Hippocampal formation (tissue), 2 donors: ENCODE measurements around the gene IL11.
"Not testable (repeated sequence)": the region's sequence is repeated elsewhere in the genome, so short reads cannot be mapped to it uniquely, and the experiment has no call there.

Experiments
- DNase-seq, 2 donors: peaks; one replicate each; lab custom pipeline; 2025; lab: John Stamatoyannopoulos, UW

The IL11 gene

DNA sequence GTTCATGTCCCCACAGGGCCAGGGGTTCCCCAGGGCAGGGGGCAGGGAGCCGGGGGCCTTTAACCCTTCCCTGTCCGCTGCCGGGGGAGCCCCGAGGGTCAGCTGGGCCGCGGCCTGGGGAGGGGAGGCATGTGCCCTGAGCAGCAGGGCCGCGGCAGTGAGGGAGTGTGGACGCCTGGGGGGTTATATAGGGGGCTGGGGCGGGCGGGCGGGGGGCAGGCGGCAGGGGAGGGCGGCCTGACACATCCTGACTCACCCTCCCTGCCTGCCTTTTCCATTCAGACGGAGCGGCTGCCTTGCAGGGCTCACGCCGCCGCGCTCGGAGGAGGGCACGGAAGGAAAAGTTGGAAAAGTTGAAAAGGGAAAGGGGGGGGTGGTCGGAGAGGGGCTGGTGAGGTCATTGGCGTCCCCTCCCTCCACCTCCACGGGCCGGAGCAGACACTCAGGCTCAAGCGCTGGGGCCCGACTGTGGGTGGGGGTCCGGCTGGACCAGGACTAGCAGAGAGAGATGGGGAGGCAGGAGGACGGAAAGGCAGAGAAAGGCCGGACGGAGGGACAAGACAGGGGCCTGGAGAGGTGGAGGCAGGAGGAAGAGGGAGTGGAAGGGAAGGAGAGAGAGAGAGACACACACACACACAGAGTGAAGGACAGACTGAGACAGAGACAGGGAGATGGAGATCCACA is at the start of gene IL11:
TSS of gene IL11 (minus strand) at position 159 of the 684 bp plus-strand sequence. CDS start at position 6, 153 bp downstream.
- DNase-seq = no peak

DNA sequence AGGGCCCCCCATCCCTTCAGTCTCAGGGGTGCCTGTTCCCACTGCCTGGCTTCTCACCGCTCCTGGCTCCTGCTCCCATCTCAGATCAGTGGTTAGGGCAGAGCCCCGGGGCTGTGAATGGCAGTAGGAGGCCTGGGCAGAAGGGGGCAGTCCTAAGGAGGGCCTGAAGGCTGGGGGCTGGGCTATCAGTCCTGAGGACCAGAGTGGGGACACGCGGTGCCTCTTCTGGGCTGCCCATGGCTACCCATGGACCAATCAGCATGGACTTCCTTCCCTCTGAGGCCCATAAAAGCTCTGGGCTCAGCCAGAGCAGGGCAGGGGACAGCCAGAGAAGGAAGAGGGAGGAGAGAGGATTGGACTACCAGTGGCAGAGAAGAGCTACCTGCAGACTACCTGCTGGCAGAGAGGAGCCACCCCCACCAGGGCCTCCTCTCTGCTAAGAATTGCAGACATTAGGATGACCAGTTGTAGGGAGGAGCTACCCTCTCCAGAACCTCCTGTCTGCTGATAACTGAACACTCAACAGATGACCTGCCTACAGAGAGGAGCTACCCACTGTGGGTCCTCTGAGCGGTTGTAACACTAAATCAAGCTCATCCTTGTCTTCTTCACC is 49.5 kb upstream of the IL11 start:
- DNase-seq = peak in 1 of 2 donors; percentile 44

DNA sequence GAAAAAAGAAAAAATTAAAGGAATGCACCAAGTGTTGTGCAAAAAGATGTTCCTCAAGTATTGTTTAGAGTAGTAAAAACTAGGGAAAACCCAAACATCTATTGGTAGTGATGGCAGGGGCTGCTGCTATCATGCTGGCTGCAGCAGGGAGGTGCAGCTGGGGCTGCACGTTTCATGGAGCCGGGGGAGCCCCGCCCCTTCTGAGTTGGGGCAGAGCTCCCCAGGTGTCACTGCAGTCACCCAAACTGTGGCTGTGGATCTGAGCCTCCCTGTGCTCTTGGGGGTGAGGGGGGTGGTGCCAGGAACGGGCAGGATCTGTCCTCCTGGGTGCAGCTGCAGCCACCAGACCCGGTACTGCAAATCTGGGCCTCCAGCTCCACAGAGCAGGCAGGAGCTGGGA is 48.8 kb upstream of the IL11 start:
- no peak for DNase-seq

DNA sequence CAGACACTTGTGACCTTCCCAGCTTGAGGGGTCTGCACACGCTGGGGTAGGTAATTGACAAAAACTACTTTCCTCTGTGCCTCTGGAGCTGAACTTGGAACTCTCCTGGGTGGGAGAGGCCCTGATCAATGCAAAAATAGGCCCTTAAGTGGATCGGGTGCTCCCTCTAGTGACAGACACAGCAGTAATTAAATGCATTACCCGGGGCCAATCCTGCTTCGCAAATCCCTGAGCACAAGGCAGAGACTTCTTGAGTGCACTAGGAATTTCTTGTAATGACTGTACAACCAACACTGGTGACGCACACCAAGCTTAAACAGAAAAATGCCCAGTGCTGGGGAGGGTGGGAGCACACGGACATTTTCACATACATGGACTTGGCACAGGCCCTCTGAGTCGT is 47.9 kb upstream of the IL11 start:
- DNase-seq = peak; percentile 41 to 80

DNA sequence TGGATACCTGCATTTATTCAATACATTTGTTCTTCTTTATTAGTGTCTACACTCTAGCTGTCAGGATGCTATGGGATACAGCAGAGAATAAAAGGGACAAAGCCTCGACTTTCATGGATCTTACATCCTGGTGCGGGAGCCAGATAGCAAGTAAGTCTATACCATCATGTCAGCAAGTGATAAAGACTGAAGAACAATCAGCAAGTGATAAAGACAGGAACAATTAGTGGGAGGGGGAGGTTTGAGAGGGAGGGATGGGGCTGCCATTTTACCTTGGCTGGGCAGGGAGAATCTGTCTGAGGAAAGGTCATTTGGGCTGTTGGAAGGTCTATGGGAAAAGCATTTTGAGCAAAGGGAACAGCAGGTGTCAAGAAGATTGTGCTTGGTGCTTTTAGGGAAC is 39.9 kb upstream of the IL11 start:
- no peak for DNase-seq

DNA sequence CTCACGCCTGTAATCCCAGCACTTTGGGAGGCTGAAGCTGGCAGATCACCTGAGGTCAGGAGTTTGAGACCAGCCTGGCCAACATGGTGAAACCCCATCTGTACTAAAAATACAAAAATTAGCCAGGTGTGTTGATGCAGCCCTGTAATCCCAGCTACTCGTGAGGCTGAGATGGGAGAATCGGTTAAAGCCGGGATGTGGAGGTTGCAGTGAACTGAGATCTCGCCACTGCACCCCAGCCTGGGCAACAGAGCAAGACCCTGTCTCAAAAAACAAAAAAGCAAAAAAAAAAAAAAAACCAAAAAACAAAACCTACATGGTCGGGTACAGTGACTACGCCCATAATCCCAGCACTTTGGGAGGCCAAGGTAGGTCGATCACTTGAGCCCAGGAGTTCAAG is 38.9 kb upstream of the IL11 start:
- DNase-seq = not testable (repeated sequence)

DNA sequence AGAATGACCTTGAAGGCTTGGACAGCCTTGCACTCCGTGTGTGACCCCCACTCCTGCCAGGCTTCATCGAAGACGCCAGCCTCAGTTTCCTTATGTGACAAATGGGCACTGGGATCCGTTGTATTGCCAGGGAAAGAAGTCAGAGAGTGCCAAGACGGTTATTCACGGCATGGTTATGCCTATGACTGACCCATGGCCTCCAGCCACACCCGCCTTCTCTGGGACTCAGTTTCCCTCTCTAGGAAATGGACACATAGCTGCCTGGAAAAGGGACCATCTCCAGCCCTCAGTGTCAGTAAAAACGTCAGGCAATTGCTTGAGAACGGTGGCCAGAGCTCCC is 38.2 kb upstream of the IL11 start:
- DNase-seq = no peak

DNA sequence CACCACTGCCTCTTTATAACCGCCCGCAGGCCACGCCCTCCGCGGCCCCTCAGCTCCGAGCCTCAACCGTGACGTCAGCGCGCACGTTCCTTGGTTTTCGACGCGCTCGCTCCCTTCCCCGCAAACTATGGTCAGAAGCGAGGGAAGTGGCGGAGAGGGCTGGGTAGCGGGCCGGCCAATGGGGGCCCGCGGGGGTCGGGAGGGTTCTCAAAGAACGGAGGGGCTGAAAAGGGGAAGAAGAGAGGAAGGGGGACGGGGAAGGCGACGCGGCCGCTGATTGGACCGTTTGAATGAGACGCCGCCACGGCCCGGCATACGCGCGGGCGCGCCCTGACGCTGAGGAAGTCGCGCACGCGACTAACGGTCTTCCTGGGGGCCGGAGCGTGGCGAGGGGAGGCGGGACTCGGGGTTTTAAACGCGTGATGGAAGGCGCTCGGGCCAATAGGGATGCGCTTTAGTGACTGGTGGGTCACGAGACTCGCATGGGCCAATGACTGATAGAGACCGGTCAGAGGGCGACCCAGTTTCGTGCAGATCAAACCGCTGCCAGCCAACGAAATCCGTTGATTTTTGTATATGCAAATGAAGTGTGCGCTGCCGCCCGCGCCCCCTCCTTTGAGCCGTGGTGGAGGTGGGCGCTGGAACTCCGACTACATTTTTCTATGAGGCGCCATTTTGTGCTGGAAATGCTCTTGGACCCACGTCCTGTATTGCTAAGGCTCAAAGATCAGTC is 37.7 kb upstream of the IL11 start:
- peak; percentile 96 to 98 for DNase-seq

DNA sequence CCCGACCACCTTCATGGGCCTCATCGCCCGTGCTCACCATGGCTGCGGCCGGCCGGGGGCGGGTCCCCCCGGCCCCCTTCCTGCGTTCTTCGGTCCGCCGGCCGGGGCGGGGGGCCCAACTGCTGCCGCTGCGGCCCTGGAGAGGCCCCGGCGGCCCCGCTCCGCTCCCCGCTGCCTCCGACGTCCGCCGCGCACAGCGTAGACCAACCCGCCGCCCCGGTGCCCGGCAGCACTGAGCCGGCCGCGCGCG is 37.2 kb upstream of the IL11 start, which contains the start of gene UBE2S:
TSS of gene UBE2S (minus strand) at position 239 of the 250 bp plus-strand sequence. CDS start at position 40, 199 bp downstream.
- not testable (repeated sequence) for DNase-seq

DNA sequence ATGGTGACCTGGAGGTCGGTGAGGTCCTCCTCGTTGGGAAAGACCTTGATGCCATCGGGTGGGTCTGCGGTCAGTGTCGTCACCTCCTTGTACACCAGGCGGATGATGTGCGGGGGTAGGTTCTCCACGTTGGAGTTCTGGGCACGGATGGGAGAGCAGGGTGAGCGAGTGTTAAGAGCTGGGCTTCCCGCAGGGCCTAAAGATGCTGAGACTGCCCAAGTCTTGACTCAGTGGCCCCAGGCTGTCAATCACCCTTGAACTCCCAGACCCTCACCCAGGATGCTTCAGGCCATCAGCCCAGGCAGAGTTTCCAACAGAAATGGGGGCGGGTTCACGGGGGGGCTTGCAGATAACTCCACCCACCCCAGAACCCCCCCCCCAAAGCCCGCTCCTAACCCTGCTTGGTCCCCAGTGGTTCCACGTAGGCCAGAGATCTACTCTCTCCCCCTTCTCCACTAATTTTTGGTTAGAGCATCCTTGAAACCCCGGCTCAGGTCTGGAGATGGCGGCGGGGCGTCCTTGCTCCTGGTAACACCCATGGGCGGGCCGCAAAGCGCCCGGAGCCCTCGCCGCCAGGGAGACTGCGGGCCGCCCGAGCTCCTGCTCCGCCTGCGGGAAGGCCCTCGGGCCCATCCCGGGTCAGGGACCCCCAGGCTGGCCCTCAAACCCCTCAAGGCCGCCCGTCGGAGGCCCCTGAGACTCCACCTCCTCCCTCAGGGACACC is 36.7 kb upstream of the IL11 start:
- DNase-seq = no peak

DNA sequence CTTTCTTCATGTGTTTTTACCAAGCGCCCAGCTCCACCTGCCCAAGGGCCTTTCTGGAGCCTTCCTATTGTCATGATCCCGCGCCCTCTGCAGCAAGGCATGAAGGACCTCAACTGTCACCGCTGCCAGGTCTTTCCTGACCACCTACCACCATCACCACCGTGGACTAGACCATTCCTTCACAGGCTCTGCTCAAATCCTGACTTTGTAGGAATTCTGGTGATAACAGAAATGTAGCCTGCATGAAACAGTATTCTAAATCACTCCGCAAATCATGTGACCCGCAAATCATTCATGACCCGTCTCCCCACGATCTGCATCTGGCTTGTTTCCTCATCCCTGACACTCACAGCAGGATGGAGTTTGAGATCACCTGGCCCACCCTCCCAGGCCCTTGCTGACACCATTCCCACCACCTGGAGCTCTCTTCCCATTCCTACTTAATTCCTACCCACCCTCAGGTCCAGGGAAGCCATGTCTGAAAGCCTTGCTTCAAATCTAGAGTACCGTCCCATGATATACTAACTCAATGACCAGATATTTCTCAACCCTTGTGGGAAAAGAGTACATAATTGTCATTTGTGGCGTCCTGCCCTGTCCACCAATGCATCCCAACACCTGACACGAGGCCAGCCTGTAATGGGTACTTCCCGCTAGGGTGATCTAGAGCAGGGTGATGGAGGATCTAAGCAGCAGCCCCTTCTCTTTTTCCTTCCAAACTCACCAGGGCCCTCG is 36.0 kb upstream of the IL11 start:
- DNase-seq = no peak

DNA sequence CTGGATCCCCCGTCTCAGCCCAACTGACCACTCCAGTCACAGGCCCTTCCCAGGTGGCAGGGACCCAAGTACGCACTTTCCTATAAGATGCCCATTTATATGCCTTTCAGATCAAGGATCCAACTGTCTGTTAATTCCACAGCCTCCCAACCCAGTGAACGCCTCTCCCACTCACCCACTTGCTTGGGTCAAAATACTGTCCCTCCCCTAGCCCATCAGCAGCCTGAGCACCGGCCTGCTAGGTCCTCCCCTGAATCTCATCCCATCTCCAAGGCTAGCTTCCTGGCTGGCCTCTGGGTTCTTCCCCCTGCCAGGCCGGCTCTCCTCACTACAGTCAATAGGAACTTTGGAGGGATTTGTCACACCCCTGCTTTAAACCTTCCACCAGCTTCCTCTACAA is 35.4 kb upstream of the IL11 start:
- no peak for DNase-seq

DNA sequence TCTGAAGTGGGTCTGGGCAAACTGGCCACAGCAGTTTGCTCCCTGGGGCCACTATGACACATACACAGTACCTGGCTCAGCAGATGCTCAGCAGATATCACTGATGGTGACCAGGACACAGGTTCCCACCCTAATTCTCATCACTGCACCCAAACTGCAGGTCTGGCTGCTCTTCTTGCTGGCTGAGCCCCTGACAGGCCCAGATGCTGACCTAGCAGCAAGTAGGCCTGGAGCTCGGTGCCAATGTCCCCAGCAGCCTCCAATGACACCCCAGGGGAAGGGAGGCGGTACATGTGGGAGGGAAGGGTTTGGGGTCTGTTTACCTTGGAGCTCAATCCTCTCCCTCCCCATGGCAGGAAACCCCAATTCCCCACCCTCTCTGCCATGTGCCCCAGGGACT is 32.2 kb upstream of the IL11 start:
- no peak for DNase-seq

DNA sequence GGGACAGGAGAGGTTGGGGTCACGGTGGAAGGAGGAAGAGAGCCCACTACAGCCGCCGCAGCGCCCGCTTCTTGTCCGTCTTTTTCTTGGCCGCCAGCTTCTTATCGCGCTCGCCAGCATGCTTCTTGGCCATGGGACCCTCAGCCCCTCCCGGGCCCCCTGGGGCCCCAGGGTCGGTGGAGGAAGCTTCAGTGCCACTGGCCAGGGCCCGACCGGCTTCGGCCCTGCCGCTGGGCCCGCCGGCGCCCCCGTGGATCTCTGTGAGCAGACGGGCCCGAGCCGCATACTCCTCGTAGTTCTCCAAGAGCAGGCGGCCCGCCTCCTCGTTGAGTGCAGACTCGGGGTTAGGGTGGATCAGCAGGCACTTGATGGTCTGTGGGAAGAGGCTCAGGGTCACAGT is 31.1 kb upstream of the IL11 start:
- DNase-seq = not testable (repeated sequence)

DNA sequence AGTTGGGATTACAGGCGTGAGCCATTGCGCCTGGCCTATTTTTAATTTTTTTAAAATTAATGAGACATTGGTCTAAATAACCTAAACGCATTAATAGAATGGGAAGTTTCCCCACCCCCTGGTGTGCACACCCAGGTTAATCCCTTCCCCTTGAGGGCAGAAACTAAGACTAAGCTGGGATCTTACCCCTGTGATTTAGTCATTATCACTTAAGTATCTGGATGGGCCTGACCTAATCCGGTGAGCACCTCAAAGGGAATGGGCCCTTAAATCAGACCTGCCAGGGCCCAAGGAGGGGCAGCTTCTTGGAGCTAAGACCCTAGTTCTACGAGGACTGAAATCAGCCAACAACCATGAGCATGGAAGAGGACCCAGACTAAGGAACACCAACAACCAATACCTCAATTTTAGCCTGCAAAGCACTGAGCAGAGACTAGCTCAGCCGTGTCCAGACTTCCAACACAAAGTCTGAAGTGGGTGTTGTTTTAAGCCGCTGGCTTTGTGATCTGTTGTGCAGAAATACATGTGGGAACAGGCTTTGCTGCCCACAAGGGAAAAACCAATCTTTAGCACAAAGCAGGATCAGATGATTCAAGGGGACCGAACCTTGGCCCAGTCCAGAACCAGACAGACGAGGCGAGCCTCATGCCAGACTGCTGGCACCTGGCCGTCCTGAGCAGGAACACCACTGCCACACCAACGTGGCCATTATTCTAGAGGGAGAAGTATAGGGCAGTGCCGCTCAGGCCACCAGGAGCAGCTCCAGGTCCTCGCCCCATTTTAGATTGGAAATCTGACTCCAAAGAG is 30.2 kb upstream of the IL11 start:
- no peak for DNase-seq

DNA sequence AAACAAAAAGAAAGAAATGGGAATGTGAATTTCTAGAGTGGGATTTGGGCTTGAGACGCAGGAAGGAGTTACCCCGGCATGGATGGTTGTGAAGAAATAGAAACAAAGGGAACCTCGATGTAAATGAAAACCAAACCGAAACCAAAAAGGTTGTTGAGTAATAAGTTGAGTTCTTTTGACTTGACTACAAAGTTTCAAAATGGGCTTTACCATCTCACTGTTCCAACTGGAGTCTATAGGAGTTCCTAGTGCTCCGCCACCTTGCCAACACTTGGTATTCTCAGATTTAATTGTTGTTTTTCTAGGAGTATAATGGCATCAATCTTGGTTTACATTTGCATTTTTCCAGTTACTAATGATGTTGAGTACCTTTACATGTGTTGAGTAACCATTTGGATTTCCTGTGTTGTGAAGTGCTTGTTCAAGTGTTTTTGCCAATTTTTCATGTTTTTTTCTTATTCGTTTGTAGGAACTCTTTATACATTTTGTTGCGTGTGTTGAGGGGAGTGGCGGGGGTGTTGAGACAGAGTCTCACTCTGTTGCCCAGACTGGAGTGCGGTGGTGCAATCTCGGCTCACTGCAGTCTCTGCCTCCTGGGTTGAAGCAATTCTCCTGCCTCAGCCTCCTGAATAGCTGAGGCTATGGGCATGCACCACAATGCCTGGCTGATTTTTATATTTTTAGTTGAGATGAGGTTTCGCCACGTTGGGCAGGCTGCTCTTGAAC is 28.1 kb upstream of the IL11 start:
- DNase-seq = no peak

DNA sequence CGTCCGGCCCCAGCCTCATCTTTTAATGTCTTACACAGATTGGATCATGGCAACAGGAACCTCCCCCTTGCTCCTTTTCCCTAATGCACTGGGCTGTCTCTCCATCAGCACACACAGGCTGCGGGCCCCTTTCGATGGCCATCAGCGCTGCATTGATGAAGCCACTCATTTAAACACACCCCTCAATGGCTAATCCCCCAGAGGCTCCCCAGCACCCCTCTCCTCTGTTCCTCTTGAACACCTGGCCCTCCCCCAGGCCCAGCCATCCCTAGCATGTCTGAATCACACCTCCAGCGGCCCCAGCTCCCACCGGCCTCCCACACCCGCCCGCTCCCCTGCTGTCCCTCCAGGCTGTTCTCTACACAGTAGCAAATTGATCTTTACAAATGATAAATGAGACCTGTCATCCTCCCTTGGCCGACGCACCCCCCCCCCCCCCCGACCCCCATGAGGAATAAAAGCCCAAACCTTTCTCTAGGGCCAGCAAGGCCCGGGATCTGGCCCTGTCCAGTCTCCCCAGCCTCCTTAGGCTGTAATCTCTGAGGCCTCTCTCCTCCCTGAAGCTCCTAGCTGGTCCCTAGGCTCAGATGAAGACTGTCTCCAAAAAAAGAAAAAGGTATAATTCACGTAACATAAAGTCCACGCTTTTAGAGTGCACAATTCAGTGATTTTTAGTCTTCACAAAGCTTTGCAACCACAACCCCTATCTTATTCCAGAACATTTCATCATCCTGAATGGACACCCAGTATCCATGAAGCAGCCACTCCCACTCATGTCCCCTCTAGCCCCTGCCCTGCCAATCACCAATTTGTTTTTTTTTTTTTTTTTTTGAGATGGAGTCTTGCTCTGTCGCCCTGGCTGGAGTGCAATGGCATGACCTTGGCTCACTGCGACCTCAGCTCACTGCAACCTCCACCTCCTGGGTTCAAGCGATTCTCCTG is 22.8 kb upstream of the IL11 start:
- no peak for DNase-seq

DNA sequence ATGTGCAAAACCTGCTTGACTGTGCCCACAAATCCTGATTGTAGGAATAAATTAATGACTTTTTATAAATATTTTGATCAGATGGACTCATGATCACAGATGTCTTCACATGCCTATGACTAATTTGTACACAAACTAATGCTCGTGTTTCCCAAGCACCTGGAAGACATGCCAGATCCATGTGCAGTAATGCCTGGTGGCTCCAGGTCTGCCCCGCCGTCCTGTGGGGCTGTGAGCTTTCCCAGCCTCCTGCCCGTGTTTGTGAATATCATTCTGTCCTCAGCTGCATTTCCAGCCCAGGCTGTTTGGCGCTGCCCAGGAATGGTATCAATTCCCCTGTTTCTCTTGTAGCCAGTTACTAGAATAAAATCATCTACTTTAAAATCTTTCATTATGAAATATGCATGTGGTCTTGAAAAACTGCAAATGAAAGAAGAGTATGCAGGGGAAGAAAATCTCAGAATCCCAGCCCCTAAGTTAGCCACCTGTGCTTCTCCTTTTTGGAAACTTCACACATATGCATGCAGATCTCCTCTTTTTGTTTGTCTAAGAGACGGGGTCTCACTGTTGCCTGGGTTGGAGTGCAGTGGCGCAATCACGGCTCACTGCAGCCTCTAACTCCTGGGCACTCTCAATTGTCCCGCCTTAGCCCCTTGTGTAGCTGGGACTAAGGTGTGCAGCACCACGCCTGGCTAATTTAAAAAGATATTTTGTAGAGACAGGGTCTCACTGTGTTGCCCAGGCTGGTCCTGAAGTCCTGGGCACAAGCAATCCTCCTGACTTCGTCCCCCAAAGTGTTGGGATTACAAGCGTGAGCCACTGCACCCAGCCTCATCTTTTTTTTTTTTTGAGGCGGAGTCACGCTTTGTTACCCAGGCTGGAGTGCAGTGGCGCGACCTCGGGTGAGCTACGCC is 21.7 kb upstream of the IL11 start:
- DNase-seq = no peak
